Measurements from ENCODE around the gene RNF213. TPM values are rescaled to one million over a fixed set of nuclear protein-coding genes. Genes with fewer than 3 reads are reported as not detected.

Gene RNF213
- total and polyA plus RNA-seq, 10 of the 15 experiments (the other 5 are each of a cell fraction or from before 2014, with no cell fraction given) = 18.6 to 145 (median 65.8) TPM

DNA sequence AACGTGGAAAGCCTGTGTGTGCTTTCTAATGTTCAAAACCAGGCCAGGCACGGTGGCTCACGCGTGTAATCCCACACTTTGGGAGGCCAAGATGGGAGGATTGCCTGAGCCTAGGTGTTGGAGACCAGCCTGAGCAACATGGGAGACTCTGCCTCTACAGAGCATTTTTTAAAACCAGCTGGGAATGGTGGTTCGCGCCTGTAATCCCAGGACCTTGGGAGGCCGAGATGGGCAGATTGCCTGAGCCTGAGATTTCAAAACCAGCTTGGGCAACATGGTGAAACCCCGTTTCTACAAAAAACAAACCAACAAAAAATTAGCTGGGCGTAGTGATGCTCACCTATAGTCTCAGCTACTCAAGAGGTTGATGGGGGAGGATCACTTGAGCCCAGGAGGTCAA is 26.4 kb downstream of the RNF213 start:
- Histone ChIP-seq H3K9me3 (replicated peaks; ENCODE audit: control insufficient read depth, insufficient read depth, low read length) (no peaks in the 10 kb centered on the region), H3K4me3 (no peak overlapping the region), H3K9ac (ENCODE audit: control insufficient read depth, insufficient read depth, low read length) (no peak overlapping the region), H3K27me3 (replicated peaks in 1 of 2; ENCODE audit: control insufficient read depth in 2 of 2, insufficient read depth in 2 of 2, low read length in 1 of 2) (no peaks in the 10 kb centered on the region), H3K4me2 (ENCODE audit: control insufficient read depth, insufficient read depth) (no peak overlapping the region), H3K79me2 (ENCODE audit: control insufficient read depth, insufficient read depth, low read length) (no peaks in the 10 kb centered on the region; the same call in none of the 2 replicates), H4K20me1 (ENCODE audit: control insufficient read depth, insufficient read depth) (0 out of 2 replicates have a peak, but pooled peaks cover 2% of the 10 kb centered on the region), H3K27ac (ENCODE audit: control insufficient read depth, insufficient read depth) (no peak overlapping the region), H3K4me1 (ENCODE audit: control insufficient read depth, insufficient read depth, low read length) (no peaks in the 10 kb centered on the region), H3K36me3 (ENCODE audit: control insufficient read depth in 2 of 2, insufficient read depth in 2 of 2, low read length in 1 of 2) (peaks cover 9 to 41% of the 10 kb centered on the region in 2 experiments; a peak in 3 of 4 replicates), H2AFZ (ENCODE audit: control insufficient read depth, low read depth, low read length) (no peak overlapping the region)
- POLR2A ChIA-PET = no interaction called here
- ATAC-seq = no peak
- no peak for TF ChIP-seq SKIL (IDR thresholded peaks at IDR 0.05; ENCODE audit: low read depth, poor library complexity, severe bottlenecking)
- TF ChIP-seq RFX5 (IDR thresholded peaks at IDR 0.05; ENCODE audit: low read depth, low read length) = no peak
- no peak for TF ChIP-seq SMAD1 (IDR thresholded peaks at IDR 0.05; ENCODE audit: low read depth, partially characterized antibody)
- no peak for TF ChIP-seq USF1 (IDR thresholded peaks at IDR 0.05; ENCODE audit: borderline replicate concordance, extremely low read length, insufficient read depth, low read depth, low read length)
- no peak for TF ChIP-seq LARP7 (IDR thresholded peaks at IDR 0.05)
- TF ChIP-seq WRNIP1 (IDR thresholded peaks at IDR 0.05; ENCODE audit: borderline replicate concordance, low read depth, low read length) = no peak
- TF ChIP-seq, protein P1, sequence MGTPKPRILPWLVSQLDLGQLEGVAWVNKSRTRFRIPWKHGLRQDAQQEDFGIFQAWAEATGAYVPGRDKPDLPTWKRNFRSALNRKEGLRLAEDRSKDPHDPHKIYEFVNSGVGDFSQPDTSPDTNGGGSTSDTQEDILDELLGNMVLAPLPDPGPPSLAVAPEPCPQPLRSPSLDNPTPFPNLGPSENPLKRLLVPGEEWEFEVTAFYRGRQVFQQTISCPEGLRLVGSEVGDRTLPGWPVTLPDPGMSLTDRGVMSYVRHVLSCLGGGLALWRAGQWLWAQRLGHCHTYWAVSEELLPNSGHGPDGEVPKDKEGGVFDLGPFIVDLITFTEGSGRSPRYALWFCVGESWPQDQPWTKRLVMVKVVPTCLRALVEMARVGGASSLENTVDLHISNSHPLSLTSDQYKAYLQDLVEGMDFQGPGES (IDR thresholded peaks at IDR 0.05) = no peak
- no peak for TF ChIP-seq SPI1 (IDR thresholded peaks at IDR 0.05; ENCODE audit: borderline replicate concordance, insufficient read depth, low read depth, low read length)
- no peak for TF ChIP-seq SREBF2 (IDR thresholded peaks at IDR 0.05; ENCODE audit: low read length)
- TF ChIP-seq, protein P2, sequence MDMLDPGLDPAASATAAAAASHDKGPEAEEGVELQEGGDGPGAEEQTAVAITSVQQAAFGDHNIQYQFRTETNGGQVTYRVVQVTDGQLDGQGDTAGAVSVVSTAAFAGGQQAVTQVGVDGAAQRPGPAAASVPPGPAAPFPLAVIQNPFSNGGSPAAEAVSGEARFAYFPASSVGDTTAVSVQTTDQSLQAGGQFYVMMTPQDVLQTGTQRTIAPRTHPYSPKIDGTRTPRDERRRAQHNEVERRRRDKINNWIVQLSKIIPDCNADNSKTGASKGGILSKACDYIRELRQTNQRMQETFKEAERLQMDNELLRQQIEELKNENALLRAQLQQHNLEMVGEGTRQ (IDR thresholded peaks at IDR 0.05; ENCODE audit: borderline replicate concordance, low read depth, low read length) = no peak
- no peak for TF ChIP-seq TARDBP (IDR thresholded peaks at IDR 0.05; ENCODE audit: borderline replicate concordance)
- TF ChIP-seq FOXK2 (IDR thresholded peaks at IDR 0.05) = no peak
- TF ChIP-seq GATAD2B (conservative IDR thresholded peaks at IDR 0.05; ENCODE audit: low read depth) = no peak
- TF ChIP-seq ETV6 (conservative IDR thresholded peaks at IDR 0.05 in 1 of 2, IDR thresholded peaks at IDR 0.05 in 1 of 2; ENCODE audit: borderline replicate concordance in 1 of 2, low read depth in 1 of 2) = no peak
- TF ChIP-seq ESRRA (IDR thresholded peaks at IDR 0.05; ENCODE audit: low read length) = no peak
- CTCF ChIA-PET = interaction anchor here (0.5 kb wide), 1 partner anchor 431 kb away, joined by 3 read pairs; no protein-coding TSS in a partner anchor
- no peak for DNase-seq (ENCODE audit: low read depth, low spot score)
- RAD21 ChIA-PET (ENCODE audit: unreplicated experiment) = interaction anchor here (0.6 kb wide), 1 partner anchor 22 kb away, joined by 4 read pairs; no protein-coding TSS in a partner anchor
- FAIRE-seq = no peak
- in situ Hi-C loops (cut with MboI) = no loop called here
- no TSS peak for BruUV-seq (replicated peaks)
- SMC1A ChIA-PET (ENCODE audit: uncharacterized antibody, unreplicated experiment) = no interaction called here
- intact Hi-C loops (cut with micrococcal nuclease; ENCODE audit: unreplicated experiment) = no loop called here
- WGBS (ENCODE audit: insufficient coverage, insufficient replicate concordance, low lambda C conversion rate, missing lambda C conversion rate) = 94% methylated on average over 9 of the region's 9 CpGs

Data from GM12878 (cell line).